NCI-H345 treated with DMSO at 0.1 percent for 48 hours (cell line): Measurements from ENCODE around the gene TMEM52.
A peak's percentile ranks its signal among the peaks of the same experiment; 100 is the strongest.

ENCODE experiments used
- DNase-seq: peaks from one replicate; lab custom pipeline; 2025; ENCODE audit not compliant: unreplicated experiment; lab: John Stamatoyannopoulos, UW

TMEM52 gene

DNA sequence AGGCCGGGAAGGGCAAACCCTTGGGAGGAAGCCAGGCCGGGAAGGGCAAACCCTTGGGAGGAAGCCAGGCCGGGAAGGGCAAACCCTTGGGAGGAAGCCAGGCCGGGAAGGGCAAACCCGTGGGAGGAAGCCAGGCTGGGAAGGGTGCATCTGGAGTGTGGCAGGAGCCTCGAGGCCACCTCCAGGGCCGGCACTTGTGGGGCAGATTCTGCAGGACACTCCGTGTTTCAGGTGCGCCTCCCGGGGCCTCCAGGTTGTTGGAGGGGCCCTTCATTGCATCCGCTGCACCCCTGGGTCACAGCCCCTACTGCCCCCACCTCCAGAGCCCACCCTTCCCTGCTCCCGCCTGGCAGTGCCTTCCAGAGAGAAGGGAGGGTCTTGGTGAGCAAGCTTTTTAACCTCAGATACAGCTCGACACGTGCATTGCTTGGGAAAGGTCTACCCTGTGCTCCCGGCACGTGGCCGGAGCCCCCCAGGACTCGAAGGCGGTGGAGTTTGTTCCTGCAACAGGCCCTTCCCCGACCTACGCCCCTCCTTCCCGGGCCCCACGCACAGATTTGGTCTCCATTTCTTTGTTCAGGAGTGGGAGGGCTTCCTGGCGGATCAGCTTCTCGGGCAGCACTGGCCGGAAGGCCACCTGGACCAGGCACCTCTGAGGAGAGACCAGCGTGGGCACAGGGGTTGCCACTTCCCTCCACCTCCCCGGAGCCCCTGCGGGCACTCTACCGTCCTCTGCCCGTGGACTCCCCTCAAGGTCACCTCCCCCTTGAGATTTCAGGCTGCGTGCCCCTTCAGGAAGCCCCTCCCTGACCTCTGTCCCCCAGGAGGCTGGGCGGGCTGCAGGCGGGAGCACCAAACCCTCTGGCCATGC, 9.4 kb upstream of the TMEM52 start:
- DNase-seq, result no peak

DNA sequence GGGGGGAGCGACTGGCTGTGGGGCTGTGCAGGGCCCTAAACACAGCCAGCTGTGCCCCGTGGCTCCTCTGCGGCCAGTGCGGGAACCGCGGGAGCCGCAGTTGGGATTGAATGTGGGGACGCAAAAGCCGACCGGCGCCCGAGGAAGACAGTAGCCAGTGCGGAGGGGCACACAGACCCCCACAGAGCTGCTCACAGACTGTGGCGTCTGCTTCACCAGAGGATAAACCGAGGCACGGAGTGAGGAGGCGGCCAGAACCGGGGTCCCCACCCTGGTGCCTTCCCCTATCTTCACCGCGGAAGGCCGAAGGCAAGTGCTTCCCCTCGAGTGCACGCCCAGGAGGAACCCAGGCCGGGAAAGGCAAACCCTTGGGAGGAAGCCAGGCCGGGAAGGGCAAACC, 8.7 kb upstream of the TMEM52 start:
- no peak for DNase-seq

DNA sequence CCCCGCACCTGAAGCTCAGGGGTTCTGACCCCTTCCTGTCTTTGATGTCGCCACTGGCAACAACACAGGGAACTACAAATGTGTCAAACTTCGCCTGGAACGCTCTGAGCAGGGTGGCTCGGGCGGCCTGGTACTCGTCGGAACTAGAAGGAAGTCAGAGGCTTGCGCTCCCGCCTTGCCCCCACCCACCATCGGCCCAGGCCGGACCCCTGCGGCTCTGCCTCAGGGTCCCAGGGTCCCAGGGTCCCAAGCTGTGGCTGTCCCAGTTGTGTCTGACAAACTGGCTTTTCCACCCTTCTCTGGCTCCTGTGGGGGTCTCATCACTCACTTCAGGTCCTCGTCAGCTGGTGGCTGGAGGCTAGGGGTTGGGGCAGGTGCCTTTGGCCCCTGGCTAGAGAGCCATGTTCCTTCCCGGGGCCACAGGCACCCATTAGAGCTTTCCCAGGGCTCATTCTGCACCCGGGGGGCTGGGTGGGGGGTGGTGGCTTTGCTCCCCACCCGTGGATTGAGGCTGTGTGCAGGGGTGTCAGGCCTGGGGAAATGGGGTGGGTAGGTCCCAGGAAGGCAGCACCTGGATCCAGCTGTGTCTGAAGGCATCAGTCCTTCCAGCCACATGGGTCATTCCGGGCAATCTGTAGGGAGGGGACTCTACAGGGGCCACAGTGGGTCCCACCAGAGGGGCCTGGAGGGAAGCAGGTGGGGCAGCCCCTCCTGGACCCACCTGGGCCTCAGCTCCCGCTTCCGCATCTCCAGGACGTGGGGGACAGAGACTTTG, 8.0 kb upstream of the TMEM52 start:
- no peak for DNase-seq

DNA sequence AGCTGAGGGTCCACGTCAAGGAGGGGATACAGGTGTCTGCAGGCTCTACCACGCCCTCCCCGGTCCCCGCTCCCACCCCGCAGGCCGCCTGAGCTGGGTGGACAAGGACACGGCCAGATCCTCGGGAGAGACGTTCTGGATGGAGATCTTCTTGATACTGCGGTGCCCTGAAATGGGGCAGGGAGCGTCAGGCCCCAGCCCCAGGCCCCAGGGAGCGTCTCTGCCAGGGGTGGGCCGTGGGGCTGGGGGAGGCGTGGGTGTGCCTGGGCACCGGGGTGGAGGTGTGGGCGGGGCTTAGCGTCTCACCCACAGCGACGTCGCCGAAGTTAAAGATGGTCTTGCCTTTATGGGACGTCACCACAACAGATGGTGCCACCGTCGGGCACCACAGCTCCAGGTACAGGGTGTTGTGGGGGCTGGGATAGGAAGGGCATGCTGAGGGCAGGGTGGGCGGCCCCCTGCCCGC, 7.3 kb upstream of the TMEM52 start:
- DNase-seq, result no peak

DNA sequence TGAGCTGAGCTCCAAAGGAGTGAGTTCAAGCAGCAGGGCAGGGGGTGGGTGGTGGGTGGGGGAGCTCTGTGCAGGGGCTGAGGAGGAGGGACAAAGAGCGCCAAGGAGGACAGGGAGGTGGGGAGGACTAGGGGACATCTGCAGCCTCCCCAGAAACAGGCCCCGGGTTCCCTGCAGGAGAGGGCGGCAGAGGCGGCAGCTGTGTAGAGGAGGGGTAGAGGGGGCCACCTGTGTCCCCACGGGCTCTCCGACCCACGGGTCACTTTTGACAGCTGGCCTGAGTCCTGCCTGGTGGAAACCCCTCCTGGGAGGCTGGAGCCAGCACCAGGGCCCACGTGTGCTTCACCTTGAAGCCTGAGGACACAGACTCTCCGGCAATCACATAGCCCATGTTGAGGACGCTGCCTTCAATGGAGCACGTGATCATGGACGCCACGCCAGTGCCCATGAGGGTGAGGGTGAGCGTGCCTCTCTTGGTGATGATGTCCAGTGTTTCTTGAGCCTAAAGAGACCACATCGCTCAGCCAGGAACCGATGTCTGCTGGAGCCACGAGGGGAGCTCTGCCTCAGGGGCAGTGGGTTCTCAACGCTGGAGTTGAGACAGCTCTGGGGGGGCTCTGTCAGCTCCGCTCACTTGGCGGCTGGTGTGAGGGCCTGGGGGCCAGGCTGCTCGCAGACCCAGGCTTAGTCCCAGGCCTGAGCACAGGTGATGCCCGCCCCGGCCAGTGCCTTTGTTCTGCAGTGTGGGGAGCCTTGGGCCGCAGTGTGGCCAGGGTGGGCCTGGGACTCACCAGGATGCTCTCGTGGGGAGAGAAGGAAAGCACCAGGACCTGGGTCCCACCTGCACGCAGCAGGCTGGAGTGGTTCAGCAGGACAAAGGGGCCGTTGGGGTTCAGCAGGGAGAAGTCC, 6.6 kb upstream of the TMEM52 start:
- DNase-seq, result no peak

DNA sequence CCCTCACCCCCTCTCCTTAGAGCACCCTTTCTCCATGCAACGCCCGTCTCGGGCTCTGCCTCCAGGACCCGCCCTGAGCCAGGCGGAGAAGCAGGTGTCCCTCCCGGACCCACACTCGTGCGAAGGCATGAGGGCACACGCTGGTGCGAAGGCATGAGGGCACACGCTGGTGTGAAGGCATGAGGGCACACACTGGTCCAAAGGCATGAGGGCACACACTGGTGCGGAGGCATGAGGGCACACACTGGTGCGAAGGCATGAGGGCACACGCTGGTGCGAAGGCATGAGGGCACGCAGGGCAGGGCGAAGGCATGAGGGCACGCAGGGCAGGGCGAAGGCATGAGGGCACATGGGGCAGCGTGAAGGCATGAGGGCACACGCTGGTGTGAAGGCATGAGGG, 5.8 kb upstream of the TMEM52 start:
- no peak for DNase-seq

DNA sequence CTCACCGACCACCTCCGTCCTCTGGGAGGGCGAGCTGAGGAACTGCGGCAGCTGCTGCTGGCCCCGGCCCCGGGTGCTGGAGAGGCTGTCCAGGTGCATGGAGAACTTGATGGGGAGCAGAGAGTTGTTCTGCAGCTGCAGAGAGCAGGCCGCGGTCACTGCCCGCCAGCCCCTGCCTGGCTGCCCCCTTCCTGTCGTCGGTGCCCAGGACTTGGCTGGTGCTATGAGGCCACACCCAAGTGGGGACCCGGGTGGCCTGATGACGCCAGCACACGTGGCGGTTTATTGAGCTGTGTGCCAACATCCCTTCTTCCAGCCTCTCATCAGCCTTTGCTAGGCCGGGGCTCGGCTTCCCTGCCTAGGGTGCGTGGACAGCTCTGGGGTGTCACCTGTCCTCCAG, 5.3 kb upstream of the TMEM52 start:
- DNase-seq, result no peak

DNA sequence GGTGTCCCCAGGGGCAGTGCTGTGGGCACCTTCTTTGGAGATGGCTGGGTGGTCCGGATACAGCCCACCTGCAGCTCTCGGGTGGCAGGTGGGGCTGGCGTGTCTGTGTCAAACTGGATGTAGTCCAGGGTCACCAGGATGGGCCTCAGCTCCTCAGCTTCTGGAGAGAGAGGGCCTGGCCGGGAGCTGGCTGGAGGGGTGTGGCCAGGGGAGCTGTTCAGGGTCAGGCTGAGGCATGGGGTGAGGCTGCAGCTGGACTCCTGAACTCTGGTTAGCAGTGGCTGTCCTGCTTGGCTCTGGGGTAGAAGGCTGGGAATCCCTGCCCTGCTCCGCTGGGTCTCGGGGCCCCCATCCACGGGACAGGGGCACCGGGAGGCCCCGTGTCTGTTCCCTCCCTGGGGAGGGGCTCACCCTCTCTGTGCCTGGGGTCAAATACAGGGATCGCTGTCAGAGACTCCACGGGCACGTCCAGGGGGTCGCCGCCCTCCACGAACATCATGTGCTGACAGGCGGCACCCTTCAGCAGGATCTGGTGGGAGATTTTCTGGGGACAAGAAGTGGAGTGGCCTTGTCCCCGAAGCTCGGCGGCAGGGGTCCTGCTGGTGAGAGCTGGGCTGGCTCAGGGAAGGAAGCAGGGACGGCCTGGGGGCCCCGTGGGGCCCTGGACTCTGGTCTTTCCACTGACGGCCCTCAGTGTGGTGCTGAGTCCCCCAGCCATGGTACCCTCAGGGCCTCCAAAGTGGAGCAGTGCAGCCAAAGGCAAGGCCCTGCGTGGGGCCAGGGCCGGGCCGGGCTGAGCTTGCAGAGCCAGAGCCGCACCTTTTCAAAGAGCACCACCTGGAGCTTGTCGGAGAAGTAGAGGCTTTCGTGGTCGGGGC, 4.1 kb upstream of the TMEM52 start:
- DNase-seq, result no peak

DNA sequence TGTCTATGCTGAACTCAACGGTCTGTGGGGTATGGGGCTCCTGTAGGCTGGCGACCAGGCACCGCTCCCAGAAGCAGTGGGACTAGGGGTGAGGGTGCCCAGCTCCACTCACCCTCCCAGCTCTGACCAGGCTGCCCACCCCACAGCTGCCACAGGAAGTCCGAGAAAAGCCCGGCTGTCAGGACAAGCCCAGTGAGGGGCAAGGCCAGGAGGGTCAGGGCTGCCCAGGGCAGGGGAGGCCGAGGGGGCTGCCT, 3.5 kb upstream of the TMEM52 start:
- DNase-seq, result no peak

DNA sequence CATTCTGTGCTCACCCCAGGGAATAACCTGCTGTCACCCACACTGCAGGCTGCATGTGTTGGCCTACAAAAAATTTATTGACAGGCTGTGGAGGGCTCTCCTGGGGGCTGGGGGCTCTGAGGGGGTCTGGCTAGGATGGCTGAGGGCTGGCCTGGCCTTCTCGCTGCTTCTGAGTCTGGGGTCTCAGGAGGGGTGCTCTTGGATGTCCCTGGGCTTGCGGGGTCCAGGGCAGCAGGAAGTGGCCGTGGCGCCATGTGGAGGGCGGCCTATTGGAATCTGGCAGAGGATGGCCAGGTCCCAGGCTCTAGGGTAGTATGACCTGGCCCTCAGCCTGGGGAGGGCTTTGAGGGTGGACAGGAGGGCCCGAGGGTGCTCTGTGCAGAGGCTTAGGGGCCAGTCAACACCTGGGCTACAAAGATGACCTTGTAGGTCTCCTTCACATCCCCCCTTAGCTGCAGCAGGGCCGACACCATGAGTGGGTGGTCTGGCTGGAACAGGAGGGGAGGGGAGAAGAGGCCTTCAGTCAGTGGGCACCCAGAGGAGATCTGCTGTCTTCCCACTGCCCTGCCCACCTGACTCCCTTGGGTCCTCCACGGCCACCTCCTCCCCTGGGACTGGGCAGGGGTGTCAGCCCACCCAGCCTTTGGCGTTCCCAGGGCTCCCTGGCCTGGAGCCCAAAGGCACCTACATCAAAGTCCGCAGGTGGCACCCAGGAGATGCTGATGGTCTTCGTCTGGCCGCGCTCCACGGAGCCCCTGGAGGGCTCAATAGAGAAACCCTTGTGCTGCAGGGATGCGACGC, 3.0 kb upstream of the TMEM52 start:
- no peak for DNase-seq

DNA sequence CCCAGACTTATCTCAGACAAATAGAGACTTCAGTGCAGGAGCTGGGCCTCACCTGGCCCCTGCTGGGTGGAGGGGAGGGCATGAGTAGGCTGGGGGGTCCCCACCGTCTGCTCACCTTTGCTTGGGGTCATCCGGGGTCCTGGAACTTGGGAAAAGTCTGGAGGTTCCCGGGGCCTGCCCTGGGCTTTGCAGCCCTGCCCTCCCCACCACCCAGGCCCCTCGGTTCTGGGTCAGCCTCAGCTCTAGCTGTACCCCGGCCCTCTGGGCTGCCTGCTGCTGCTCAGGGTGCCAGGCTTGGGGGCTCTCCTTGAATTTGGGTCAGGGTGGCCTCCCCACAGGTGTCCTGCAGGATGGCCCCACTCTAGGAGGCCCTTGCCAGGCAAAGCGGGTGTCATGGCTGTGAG, 2.4 kb upstream of the TMEM52 start:
- no peak for DNase-seq

DNA sequence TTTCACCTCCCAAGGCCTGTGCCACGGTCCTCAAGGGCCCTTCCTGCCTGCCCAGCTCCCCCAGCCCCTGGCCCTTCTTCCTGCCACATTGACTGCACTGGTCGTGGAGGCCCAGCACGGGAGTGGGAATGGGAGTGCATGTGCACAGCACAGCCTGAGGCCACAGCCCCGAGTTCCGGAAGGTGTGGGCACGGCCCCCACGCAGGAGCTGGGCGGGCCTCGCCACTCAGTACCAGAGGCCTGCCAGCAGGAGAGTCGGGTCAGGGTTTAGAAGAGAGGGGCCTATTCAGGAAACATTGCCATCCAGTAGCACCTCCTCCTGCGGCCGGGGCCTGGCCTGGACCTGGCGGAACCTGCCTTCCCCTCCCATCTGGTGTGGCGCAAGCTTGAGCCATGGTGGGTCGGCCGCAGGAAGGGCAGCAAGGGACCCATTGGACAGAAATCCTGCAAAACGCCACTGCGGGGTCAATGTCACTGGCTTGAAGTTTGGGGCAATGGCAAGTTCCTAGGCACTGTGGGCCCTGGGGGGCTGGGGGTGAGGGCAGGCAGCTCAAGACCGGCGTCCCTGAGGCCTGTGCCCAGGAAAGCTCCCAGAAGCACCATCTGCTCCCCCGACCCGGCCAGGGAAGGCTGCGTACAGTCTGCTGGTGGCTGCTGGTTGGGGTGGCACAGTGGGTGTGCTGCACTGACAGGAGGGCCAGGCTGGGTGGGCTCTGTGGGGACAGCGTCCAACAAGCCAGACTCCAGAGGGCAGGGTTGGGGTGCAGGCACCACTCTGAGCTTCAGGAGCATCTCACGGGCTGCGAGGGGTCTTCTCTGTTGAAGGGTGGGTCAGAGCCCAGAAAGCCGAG, 1.8 kb upstream of the TMEM52 start:
- DNase-seq, result no peak

DNA sequence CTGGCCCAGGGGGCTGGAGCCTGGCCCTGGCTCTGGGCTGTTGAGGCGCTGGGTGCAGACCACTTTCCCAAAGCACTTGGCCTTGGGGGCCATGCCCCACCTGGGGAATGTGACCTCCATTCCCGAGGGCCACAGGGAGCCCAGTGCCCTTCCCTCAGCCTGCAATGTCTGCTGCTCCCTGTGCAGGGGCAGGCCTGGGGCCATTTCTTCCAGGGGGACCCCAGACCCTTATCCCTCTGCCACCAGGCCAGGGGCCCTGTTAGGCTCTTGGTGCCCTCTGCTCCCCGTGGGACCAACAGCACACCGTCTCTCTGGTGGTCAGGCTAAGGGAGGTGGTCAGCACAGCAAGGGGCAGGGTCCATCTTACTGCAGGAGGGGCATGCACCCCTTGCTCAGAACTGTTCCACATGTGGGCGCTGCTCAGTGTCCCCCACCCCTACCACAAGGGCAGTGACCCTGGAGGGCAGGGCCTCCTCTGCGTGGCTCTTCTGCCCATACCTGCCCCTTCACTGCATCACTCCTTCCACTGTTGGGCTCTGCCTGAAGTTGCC, 1.1 kb upstream of the TMEM52 start:
- no peak for DNase-seq

DNA sequence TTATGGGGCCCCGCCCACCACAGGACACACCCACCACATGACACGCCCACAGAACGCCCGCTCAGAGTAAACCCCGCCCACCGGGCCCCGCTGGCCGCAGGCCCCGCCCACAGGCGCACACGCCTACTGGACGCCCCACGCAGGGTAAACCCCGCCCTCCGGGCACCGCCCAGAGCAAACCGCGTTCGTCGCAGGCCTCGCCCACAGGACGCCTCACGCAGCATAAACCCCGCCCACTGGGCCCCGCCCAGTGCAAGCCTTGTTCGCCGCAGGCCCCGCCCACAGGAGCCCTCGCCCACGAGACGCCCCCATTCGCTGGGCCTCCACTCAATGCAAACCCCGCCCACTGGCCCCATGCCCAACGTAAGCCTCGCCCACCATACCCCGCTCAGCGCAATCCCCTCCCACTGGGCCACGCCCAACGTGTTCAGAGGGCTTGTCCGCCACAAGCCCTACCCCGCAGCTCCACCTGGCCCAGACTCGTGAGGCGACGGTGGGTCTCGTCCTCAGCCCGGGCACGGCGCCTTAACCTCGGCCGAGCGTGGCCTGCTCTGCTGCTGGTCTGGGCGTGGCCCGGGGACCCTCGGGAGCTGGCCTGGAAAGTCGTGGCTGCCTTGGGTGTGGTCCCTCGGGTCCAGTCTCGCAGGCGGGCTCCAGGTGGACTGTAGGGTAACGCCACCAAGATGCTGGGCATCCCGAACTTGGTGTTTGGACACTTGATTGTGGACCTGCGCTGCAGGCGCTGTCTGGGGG, 401 bp upstream of the TMEM52 start:
- peak; percentile 97 for DNase-seq

DNA sequence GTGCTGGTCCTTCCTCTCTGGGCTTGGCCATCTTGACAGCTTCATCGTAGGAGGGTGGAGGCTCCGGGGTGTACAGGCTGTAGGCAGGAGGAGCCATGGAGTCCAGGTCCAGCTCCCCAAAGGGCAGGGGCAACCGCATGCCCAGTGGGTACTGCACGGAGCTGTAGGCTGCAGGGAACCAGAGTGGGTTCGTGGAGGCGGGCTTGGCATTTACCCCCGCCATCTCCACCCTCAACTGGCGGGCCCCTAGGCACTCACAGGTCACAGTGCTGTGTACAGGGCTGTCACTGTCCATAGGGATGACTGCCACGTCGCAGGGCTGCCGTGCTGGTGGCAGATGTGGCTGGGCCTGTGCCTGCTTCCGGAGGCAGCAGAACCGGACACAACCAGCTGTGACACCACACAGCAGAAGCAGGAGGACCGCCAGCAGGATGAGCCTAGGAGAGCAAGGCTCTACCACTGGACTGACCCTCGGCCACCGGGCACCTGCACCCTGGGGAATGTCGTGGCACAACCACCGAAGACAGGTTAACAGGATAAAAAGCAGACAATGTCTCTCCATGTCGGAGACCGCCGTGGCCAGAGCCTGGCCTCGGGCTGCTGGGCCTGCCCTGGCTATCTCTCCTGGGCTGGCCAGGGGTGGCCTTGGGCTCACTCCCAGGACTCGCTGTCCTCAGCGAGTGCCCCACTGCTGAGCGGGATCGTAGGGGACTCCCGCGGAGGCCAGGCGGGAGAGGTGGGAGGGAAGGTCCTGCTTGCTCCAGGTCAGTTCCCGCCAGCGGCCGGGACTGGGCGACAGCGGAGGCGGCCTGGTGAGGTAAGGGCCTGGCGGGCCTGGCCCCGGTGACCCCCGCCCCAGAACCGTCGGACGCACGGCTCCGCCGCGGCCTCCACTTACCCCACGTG, 831 bp downstream of the TMEM52 start:
- no peak for DNase-seq

DNA sequence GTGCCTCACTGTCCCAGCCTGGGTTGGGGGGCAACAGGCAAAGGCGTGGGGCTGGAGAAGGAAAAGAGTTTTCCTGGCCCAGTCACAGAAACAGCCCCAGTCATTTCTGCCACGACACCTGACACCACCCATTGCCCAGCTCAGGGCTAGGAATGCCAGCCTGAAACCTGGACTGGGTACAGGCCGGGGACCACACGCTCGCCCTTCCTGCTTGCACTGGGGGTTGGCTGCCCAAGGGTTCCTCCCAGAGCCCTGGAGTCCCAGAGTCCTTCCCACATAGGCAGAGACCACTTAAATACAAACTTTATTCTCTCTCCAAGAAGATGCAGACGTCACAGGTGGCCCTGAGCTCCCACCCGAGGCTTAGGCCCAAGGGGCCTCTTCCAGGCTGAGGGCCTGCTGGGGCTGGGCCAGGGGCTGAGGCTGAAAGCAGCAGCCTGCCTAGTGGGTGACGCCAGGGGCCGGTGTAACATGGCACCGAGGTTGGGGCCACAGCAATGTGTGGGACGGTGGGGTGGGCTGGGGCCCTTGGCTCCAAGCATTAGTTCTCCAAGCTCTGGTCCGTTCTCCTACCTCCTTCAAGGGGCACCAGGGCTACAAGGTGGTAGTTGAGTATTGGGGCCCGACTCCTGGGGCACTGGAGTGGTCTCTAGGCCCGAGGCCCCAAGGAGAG, 1.6 kb downstream of the TMEM52 start:
- DNase-seq, result no peak
